WTC11 (cell line): ENCODE data around the gene TECRL. TPM values are rescaled to one million over a fixed set of nuclear protein-coding genes. Genes with fewer than 3 reads are reported as not detected.

Experiments
- ATAC-seq: fragments of 200-7000 bp; cut with Tn5 transposase; 2 replicates; pipeline ENCODE4 v1.10.0; 2021; ENCODE audit warnings: mild to moderate bottlenecking, moderate library complexity
- CTCF ChIA-PET: fragments of 300-600 bp; sonication (Branson Sonifier 250); formaldehyde crosslinking; loops from one replicate; lab custom pipeline; 2021; ENCODE audit warnings: antibody characterized with exemption; lab: Charles Lee
- POLR2A ChIA-PET: fragments of 350-600 bp; sonication (Branson Sonifier 250); formaldehyde crosslinking; loops from one replicate; lab custom pipeline; 2021; ENCODE audit warnings: antibody characterized with exemption; lab: Charles Lee
- DNase-seq: peaks from one replicate; pipeline ENCODE4 v3.0.0; 2021; ENCODE audit warnings: low spot score
- H3K27ac Mint-ChIP-seq: 2 replicates; pipeline ENCODE4 v1.8.0; 2021; ENCODE audit warnings: mixed read lengths
- H3K27me3 Mint-ChIP-seq: 2 replicates; pipeline ENCODE4 v1.8.0; 2021; ENCODE audit warnings: low read depth, mild to moderate bottlenecking, moderate library complexity, mixed read lengths
- H3K36me3 Mint-ChIP-seq: 2 replicates; pipeline ENCODE4 v1.8.0; 2021; ENCODE audit warnings: mixed read lengths
- H3K4me1 Mint-ChIP-seq: 2 replicates; pipeline ENCODE4 v1.8.0; 2022; ENCODE audit warnings: mixed read lengths
- H3K4me3 Mint-ChIP-seq: 2 replicates; pipeline ENCODE4 v1.8.0; 2021; ENCODE audit warnings: mild to moderate bottlenecking, moderate library complexity, mixed read lengths
- H3K9me3 Mint-ChIP-seq: 2 replicates; pipeline ENCODE4 v1.8.0; 2021; ENCODE audit warnings: mixed read lengths
- CREB1 ChIP-seq: sonication (generic); formaldehyde crosslinking; IDR thresholded peaks from 2 replicates; pipeline ENCODE4 v1.8.0; 2023; ENCODE audit warnings: mild to moderate bottlenecking, missing genetic modification reagents
- E2F1 ChIP-seq: sonication (generic); formaldehyde crosslinking; IDR thresholded peaks from 2 replicates; pipeline ENCODE4 v1.8.0; 2022; ENCODE audit warnings: mild to moderate bottlenecking, missing genetic modification reagents
- ESRRA ChIP-seq: sonication (generic); formaldehyde crosslinking; IDR thresholded peaks from 2 replicates; pipeline ENCODE4 v1.8.1; 2022; ENCODE audit warnings: mild to moderate bottlenecking, missing genetic modification reagents, borderline replicate concordance
- FOXJ3 ChIP-seq: sonication (generic); formaldehyde crosslinking; IDR thresholded peaks from 2 replicates; pipeline ENCODE4 v1.9.0; 2021; ENCODE audit warnings: missing genetic modification reagents, mild to moderate bottlenecking, borderline replicate concordance
- FOXK1 ChIP-seq: sonication (generic); formaldehyde crosslinking; IDR thresholded peaks from 2 replicates; pipeline ENCODE4 v1.8.0; 2022; ENCODE audit warnings: mild to moderate bottlenecking, moderate library complexity, missing genetic modification reagents
- GRHL2 ChIP-seq: fragments of 250-450 bp; sonication (Bioruptor Pico); IDR thresholded peaks from 2 replicates; pipeline ENCODE4 v1.8.0; 2022; ENCODE audit warnings: mild to moderate bottlenecking, moderate library complexity; ENCODE audit not compliant: insufficient replicate concordance, severe bottlenecking
- IRF2 ChIP-seq: sonication (generic); formaldehyde crosslinking; IDR thresholded peaks from 2 replicates; pipeline ENCODE4 v1.8.0; 2022; ENCODE audit warnings: low read depth, missing genetic modification reagents, borderline replicate concordance
- KAT7 ChIP-seq: sonication (generic); formaldehyde crosslinking; IDR thresholded peaks from 2 replicates; pipeline ENCODE4 v1.8.1; 2023; ENCODE audit warnings: missing genetic modification reagents, mild to moderate bottlenecking, borderline replicate concordance
- MAX ChIP-seq: sonication (generic); formaldehyde crosslinking; IDR thresholded peaks from 2 replicates; pipeline ENCODE4 v1.8.0; 2022; ENCODE audit warnings: mild to moderate bottlenecking, missing genetic modification reagents
- PRRX2 ChIP-seq: fragments of 250-450 bp; sonication (Bioruptor Pico); IDR thresholded peaks from 2 replicates; pipeline ENCODE4 v1.8.0; 2021; ENCODE audit warnings: mild to moderate bottlenecking
- RORB ChIP-seq: fragments of 250-450 bp; sonication (Bioruptor Pico); IDR thresholded peaks from 2 replicates; pipeline ENCODE4 v1.9.0; 2021; ENCODE audit warnings: mild to moderate bottlenecking
- SMAD4 ChIP-seq: sonication (generic); formaldehyde crosslinking; IDR thresholded peaks from 2 replicates; pipeline ENCODE4 v1.8.0; 2022; ENCODE audit warnings: mild to moderate bottlenecking, missing genetic modification reagents
- SOX15 ChIP-seq: fragments of 250-450 bp; sonication (Bioruptor Pico); IDR thresholded peaks from 2 replicates; pipeline ENCODE4 v1.9.0; 2021; ENCODE audit warnings: mild to moderate bottlenecking
- SP1 ChIP-seq: sonication (generic); formaldehyde crosslinking; conservative IDR thresholded peaks from 2 replicates; pipeline ENCODE4 v1.8.1; 2022; ENCODE audit warnings: missing genetic modification reagents
- STAT6 ChIP-seq: sonication (generic); formaldehyde crosslinking; conservative IDR thresholded peaks from 2 replicates; pipeline ENCODE4 v1.8.1; 2023; ENCODE audit warnings: mild to moderate bottlenecking, low read depth, missing genetic modification reagents, moderate library complexity
- TEAD1 ChIP-seq: sonication (generic); formaldehyde crosslinking; IDR thresholded peaks from 2 replicates; pipeline ENCODE4 v1.8.0; 2022; ENCODE audit warnings: mild to moderate bottlenecking, missing genetic modification reagents
- TEAD4 ChIP-seq: sonication (generic); formaldehyde crosslinking; IDR thresholded peaks from 2 replicates; pipeline ENCODE4 v1.8.0; 2022; ENCODE audit warnings: mild to moderate bottlenecking, missing genetic modification reagents
- USF1 ChIP-seq: sonication (generic); formaldehyde crosslinking; IDR thresholded peaks from 2 replicates; pipeline ENCODE4 v1.8.0; 2022; ENCODE audit warnings: mild to moderate bottlenecking, missing genetic modification reagents
- total RNA-seq: library from RNA; stranded (reverse); gene quantifications from 3 replicates; pipeline ENCODE4 v1.2.3, GENCODE V29; 2021
- TF ChIP-seq, protein P1 (sequence below): fragments of 250-450 bp; sonication (Bioruptor Pico); IDR thresholded peaks from 2 replicates; pipeline ENCODE4 v2.1.2; 2022; ENCODE audit warnings: mild to moderate bottlenecking, moderate library complexity
- TF ChIP-seq, protein P2 (sequence below): sonication (generic); formaldehyde crosslinking; IDR thresholded peaks from 2 replicates; pipeline ENCODE4 v1.8.1; 2023; ENCODE audit warnings: mild to moderate bottlenecking, missing genetic modification reagents

TECRL gene
- total RNA-seq, 1 experiment from 2014 or later: not detected

- TF ChIP-seq GRHL2: no peak
- no peak for TF ChIP-seq TEAD4 (CRISPR knock-in tag)
- TF ChIP-seq SOX15 (CRISPR knock-in tag): no peak
- no peak for TF ChIP-seq E2F1 (CRISPR knock-in tag)
- peaks cover 7% of the 10 kb centered on the region for H3K9me3 Mint-ChIP-seq
- H3K27ac Mint-ChIP-seq: no peak overlapping the region
- H3K27me3 Mint-ChIP-seq: no peaks in the 10 kb centered on the region
- ATAC-seq (no peak), DNase-seq (no peak)
- no peaks in the 10 kb centered on the region for H3K36me3 Mint-ChIP-seq
- no peak overlapping the region for H3K4me3 Mint-ChIP-seq
- CTCF ChIA-PET: no interaction called here
- POLR2A ChIA-PET: no interaction called here
- H3K4me1 Mint-ChIP-seq: no peaks in the 10 kb centered on the region
Observed at GRCh38 chr4:64368741-64369140, 40.5 kb downstream of the TECRL start.

- Mint-ChIP-seq H3K4me3 (no peak overlapping the region), H3K36me3 (no peaks in the 10 kb centered on the region), H3K9me3 (no peaks in the 10 kb centered on the region), H3K4me1 (no peaks in the 10 kb centered on the region), H3K27ac (no peak overlapping the region), H3K27me3 (no peaks in the 10 kb centered on the region)
- ATAC-seq: no peak
- ChIA-PET POLR2A (no interaction called here), CTCF (no interaction called here)
- no peak for DNase-seq
- no peak for TF ChIP-seq TEAD1
Observed at GRCh38 chr4:64361399-64361740, 47.9 kb downstream of the TECRL start.

DNA sequence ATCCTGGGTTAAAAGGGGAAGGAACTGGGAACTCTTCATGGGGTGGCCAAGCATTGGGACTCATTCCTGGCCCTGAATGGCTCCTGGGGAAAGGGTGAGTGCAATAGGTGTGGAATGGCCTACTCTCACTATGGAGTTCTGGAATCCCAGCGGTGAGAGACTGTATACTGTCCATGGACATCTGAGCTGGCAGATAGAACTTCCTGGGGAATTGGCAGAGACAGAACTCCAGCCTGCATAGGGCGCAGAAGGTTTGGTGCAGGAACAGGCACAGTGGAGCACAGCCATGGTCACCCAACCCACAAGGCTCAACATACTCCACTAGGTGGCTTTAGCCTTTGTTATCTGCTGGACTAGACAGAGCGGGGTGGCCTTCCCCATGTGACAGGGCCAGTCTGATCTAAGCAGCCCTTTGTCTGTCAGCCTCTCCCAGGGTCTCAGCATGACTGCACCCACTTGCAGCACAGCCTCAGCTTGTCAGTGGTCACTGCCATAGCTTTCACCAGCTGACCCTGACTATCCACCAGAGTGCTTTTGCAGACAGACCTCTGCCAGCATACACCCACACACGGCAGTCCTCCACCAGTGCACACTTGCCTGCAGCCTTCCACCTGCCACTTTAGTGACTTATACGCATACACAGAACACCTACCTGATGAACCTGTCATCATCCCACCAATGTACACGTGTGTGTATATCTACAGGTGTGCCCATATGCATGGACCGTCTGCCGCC, 48.4 kb downstream of the TECRL start:
- Mint-ChIP-seq H3K4me1 (no peaks in the 10 kb centered on the region), H3K4me3 (no peak overlapping the region), H3K27me3 (no peaks in the 10 kb centered on the region), H3K9me3 (no peaks in the 10 kb centered on the region), H3K36me3 (no peaks in the 10 kb centered on the region), H3K27ac (no peak overlapping the region)
- TF ChIP-seq ESRRA (CRISPR knock-in tag) (no peak), SMAD4 (no peak), FOXK1 (CRISPR knock-in tag) (no peak), RORB (CRISPR knock-in tag) (no peak), KAT7 (CRISPR knock-in tag) (no peak), SP1 (no peak), PRRX2 (CRISPR knock-in tag) (no peak), IRF2 (CRISPR knock-in tag) (no peak), CREB1 (no peak), TEAD1 (no peak), USF1 (CRISPR knock-in tag) (no peak), MAX (CRISPR knock-in tag) (no peak)
- TF ChIP-seq, protein P1, sequence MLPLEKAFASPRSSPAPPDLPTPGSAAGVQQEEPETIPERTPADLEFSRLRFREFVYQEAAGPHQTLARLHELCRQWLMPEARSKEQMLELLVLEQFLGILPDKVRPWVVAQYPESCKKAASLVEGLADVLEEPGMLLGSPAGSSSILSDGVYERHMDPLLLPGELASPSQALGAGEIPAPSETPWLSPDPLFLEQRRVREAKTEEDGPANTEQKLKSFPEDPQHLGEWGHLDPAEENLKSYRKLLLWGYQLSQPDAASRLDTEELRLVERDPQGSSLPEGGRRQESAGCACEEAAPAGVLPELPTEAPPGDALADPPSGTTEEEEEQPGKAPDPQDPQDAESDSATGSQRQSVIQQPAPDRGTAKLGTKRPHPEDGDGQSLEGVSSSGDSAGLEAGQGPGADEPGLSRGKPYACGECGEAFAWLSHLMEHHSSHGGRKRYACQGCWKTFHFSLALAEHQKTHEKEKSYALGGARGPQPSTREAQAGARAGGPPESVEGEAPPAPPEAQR (CRISPR knock-in tag): no peak
- peak; percentile 74 for ATAC-seq
- no peak for DNase-seq
- CTCF ChIA-PET: no interaction called here
- POLR2A ChIA-PET: no interaction called here

DNA sequence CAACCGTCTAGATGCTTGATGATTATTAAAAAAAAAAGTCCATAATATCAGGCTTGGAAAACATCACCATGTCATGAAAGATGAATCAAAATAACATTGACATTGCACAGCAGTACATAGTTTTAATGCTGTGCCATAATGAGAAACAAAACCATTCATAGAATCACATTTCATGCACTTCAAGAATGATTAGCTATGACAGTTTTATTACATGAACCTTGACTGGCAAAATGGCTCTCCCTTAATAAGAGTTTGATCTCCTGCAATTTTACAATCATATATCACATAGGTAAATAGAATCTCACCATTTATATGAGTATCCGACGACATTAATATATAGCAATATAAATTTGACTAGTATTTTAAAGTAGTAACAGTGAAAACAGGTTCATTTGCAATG, 49.8 kb downstream of the TECRL start:
- ATAC-seq: no peak
- ChIA-PET CTCF (no interaction called here), POLR2A (no interaction called here)
- DNase-seq: no peak
- Mint-ChIP-seq H3K27me3 (no peaks in the 10 kb centered on the region), H3K36me3 (no peaks in the 10 kb centered on the region), H3K4me3 (no peak overlapping the region), H3K4me1 (no peaks in the 10 kb centered on the region), H3K27ac (no peak overlapping the region), H3K9me3 (no peaks in the 10 kb centered on the region)
- TF ChIP-seq FOXJ3: no peak
- no peak for TF ChIP-seq STAT6 (CRISPR knock-in tag)
- TF ChIP-seq, protein P2, sequence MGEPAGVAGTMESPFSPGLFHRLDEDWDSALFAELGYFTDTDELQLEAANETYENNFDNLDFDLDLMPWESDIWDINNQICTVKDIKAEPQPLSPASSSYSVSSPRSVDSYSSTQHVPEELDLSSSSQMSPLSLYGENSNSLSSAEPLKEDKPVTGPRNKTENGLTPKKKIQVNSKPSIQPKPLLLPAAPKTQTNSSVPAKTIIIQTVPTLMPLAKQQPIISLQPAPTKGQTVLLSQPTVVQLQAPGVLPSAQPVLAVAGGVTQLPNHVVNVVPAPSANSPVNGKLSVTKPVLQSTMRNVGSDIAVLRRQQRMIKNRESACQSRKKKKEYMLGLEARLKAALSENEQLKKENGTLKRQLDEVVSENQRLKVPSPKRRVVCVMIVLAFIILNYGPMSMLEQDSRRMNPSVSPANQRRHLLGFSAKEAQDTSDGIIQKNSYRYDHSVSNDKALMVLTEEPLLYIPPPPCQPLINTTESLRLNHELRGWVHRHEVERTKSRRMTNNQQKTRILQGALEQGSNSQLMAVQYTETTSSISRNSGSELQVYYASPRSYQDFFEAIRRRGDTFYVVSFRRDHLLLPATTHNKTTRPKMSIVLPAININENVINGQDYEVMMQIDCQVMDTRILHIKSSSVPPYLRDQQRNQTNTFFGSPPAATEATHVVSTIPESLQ (CRISPR knock-in tag): no peak
